Mesothelial cell of epicardium (in vitro differentiated cells): ENCODE measurements around the gene LYPD6. TPM values are rescaled to one million over a fixed set of nuclear protein-coding genes. Genes with fewer than 3 reads are reported as not detected.

Source experiments
- DNase-seq, 2 experiments: peaks; one replicate each; pipeline ENCODE4 v3.0.0; 2021; ENCODE audit warnings: low spot score in 2 of 2; ENCODE audit not compliant: unreplicated experiment in 2 of 2
- H3K27ac Mint-ChIP-seq: 2 replicates; pipeline ENCODE4 v1.8.0; 2021; ENCODE audit warnings: mixed read lengths
- H3K27me3 Mint-ChIP-seq: 2 replicates; pipeline ENCODE4 v1.8.0; 2021; ENCODE audit warnings: low read depth, mixed read lengths
- H3K36me3 Mint-ChIP-seq: 2 replicates; pipeline ENCODE4 v1.8.0; 2021; ENCODE audit warnings: mixed read lengths
- H3K4me1 Mint-ChIP-seq: 2 replicates; pipeline ENCODE4 v1.8.0; 2021; ENCODE audit warnings: mixed read lengths
- H3K4me3 Mint-ChIP-seq: 2 replicates; pipeline ENCODE4 v1.8.0; 2021; ENCODE audit warnings: mild to moderate bottlenecking, moderate library complexity, mixed read lengths
- H3K9me3 Mint-ChIP-seq: 2 replicates; pipeline ENCODE4 v1.8.0; 2021; ENCODE audit warnings: mixed read lengths
- total RNA-seq: library from RNA; stranded (reverse); gene quantifications from 3 replicates; pipeline ENCODE4 v1.2.1, GENCODE V29; 2021
- TF ChIP-seq, protein P1 (sequence below): fragments of 200-600 bp; sonication (generic); IDR thresholded peaks from one replicate; pipeline ENCODE4 v1.5.0; 2021; ENCODE audit warnings: antibody characterized with exemption; ENCODE audit not compliant: unreplicated experiment

The LYPD6 gene
- total RNA-seq, 1 donor from 2014 or later: 16.2 TPM

DNA sequence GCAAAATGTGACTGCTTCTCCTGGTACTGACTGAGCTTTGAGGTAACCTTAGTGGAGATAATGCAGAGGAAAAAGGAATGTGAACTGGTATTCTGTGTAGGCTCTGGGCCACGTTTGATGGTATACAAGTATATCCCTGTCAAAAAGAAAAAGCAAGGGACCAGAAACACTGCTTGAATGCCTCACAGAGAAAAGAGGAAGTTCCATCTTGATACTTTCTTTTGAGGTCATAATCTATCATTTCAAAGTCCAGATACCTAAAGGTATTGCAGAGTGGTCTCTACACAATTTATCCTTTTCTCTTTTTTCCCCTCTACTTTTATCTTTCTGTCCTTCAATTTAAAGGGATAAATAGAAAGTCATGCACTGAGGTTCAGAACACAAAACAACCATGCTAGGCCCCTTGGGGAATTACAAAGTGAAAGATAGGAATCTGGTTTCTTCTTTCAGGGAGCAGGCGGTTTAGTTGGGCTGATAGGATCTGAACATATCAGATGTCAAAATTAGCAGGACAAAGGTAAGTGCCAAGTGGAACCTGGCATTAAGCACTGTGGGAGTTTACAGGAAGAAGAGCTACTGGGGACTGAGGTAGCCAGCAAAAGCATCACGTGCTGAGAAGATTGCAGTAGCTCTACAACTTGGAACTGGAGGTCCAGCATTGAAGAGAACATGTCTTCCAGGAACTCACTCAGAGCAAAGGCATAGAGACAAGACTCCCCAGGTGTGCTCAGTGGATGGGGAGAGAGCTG, 121.2 kb downstream of the LYPD6 start:
- Mint-ChIP-seq H3K4me3 (no peak overlapping the region), H3K4me1 (peaks cover 21% of the 10 kb centered on the region)

DNA sequence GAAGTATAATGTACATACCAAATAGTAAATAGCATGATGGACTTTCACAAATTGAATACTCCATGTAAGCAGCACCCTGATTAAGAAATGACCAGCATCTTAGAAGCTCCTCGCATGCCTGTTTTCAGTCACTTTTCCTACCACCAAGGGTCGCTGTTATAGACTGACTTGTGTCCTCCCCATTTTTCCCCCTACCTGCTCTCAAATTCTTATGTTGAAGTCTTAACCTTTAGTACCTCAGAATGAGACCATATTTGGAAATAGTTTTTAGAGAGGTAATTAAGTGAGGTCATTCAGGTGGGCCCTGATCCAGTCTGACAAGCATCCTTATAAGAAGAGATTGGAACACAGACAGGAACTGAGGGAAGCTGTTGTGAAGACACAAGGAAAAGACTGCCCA, 125.9 kb downstream of the LYPD6 start:
- DNase-seq: no peak
- peaks cover 57% of the 10 kb centered on the region for H3K36me3 Mint-ChIP-seq
- TF ChIP-seq, protein P1, sequence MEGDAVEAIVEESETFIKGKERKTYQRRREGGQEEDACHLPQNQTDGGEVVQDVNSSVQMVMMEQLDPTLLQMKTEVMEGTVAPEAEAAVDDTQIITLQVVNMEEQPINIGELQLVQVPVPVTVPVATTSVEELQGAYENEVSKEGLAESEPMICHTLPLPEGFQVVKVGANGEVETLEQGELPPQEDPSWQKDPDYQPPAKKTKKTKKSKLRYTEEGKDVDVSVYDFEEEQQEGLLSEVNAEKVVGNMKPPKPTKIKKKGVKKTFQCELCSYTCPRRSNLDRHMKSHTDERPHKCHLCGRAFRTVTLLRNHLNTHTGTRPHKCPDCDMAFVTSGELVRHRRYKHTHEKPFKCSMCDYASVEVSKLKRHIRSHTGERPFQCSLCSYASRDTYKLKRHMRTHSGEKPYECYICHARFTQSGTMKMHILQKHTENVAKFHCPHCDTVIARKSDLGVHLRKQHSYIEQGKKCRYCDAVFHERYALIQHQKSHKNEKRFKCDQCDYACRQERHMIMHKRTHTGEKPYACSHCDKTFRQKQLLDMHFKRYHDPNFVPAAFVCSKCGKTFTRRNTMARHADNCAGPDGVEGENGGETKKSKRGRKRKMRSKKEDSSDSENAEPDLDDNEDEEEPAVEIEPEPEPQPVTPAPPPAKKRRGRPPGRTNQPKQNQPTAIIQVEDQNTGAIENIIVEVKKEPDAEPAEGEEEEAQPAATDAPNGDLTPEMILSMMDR: no peak
- H3K4me1 Mint-ChIP-seq: peaks cover 7% of the 10 kb centered on the region
- H3K9me3 Mint-ChIP-seq: peaks cover 38% of the 10 kb centered on the region
- no peak overlapping the region for H3K4me3 Mint-ChIP-seq
- H3K27ac Mint-ChIP-seq: no peak overlapping the region
- H3K27me3 Mint-ChIP-seq: no peaks in the 10 kb centered on the region

More for the DNA sequence above, 121.2 kb downstream of the LYPD6 start:
- Mint-ChIP-seq H3K27ac (no peak overlapping the region), H3K36me3 (peaks cover 20% of the 10 kb centered on the region), H3K9me3 (peaks cover 5% of the 10 kb centered on the region), H3K27me3 (no peaks in the 10 kb centered on the region)
- TF ChIP-seq, protein P1: no peak
- DNase-seq: no peak

DNA sequence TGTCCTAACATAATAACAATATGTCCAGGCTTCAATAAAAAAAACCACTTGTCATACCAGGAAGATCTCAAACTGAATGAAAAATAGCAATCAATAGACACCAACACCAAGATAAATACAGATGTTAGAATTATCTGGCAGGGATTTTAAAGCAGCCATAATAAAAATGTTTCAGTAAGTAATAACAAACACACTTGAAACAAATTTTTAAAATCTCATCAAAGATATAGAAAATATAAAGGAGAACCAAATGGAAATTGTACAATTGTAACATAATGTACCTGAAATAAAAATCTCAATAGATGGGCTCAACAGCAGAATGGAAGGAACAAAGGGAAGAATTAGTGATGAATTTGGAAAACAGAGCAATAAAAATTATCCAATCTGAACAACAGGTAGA, 128.1 kb downstream of the LYPD6 start:
- TF ChIP-seq, protein P1: no peak
- no peak for DNase-seq
- Mint-ChIP-seq H3K9me3 (peaks cover 42% of the 10 kb centered on the region), H3K4me3 (no peak overlapping the region), H3K4me1 (no peaks in the 10 kb centered on the region), H3K27me3 (no peaks in the 10 kb centered on the region), H3K36me3 (peaks cover 56% of the 10 kb centered on the region), H3K27ac (no peak overlapping the region)

DNA sequence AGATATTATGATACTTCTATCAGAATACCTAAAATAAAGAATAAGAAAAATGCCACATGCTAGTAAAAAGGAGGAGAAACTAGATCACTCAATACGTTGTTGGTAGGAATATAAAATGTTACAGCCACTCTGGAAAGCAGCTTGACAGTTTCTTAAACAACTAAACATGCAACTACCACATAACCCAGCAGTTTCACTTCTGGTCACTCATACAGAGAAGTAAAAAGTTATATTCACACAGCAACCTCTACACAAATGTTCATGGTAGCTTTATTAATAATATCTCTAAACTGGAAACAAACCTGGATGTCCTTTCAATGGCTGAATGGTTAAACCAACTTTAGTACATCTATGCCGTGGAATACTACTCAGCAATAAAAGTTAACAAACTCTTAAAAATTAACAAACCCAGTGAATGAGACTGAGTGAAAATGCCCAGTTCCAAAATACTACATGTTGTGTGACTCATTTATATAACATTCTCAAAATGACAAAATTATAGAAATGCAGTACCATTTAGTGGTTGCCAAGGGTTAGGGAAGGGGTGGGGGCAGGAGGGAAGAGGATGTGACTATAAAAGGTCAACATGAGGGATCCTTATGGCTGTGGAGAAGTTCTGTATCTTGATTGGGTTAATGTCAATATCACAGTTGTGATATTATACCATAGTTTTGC, 133.1 kb downstream of the LYPD6 start:
- TF ChIP-seq, protein P1: no peak
- no peak for DNase-seq
- H3K4me1 Mint-ChIP-seq: no peaks in the 10 kb centered on the region
- no peaks in the 10 kb centered on the region for H3K27me3 Mint-ChIP-seq
- peaks cover 29% of the 10 kb centered on the region for H3K36me3 Mint-ChIP-seq
- peaks cover 23% of the 10 kb centered on the region for H3K9me3 Mint-ChIP-seq
- no peak overlapping the region for H3K4me3 Mint-ChIP-seq
- no peak overlapping the region for H3K27ac Mint-ChIP-seq

DNA sequence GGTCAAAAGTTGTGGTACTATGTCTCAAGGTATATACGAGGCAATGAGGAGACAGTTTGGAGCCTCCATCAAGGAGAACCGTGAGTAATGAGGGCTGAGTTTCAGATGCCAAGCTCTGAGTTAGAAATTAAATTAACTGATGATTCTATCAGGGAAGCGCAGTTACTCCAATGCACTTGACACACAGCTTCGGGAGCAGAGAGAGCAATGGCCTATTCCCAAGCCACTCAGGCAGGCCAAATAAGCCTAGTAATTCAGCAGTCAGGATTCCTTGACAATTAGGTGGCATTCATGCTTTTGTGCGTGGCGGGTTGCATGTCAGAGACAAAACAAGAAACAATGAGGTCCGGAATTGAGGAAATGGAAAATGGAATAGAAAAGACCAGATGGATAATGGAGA, 134.0 kb downstream of the LYPD6 start:
- H3K36me3 Mint-ChIP-seq: peaks cover 22% of the 10 kb centered on the region
- H3K9me3 Mint-ChIP-seq: peaks cover 14% of the 10 kb centered on the region
- no peaks in the 10 kb centered on the region for H3K4me1 Mint-ChIP-seq
- no peak for DNase-seq
- no peaks in the 10 kb centered on the region for H3K27me3 Mint-ChIP-seq
- TF ChIP-seq, protein P1: no peak
- H3K4me3 Mint-ChIP-seq: no peak overlapping the region
- no peak overlapping the region for H3K27ac Mint-ChIP-seq
